GM19463 (cell line): ENCODE measurements around the gene DIRAS1.

Experiments
- ATAC-seq: cut with Tn5 transposase; IDR thresholded peaks from one replicate; pipeline ENCODE4 v1.9.1; 2021; ENCODE audit warnings: mild to moderate bottlenecking, moderate library complexity; ENCODE audit not compliant: unreplicated experiment

Gene DIRAS1

DNA sequence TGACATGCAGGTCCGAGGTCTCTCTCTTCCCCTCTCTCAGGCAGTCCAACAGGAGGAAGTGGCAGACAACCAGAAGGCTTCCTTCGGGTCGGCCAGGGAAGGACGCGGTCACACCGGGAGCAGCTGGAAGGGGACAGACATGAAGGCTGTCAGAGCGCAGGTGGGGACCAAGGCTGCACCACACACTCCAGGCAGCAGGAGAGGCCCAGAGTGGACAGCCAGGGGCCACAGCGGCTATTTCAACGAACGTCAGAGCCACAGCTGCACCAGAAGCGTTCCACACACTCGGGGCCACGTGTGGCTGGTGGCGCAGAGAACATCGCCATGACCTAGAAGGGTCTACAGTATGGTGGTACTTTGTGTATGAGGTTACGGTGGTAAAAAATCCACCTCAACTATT lies 34.6 kb upstream of the DIRAS1 start:
- ATAC-seq = no peak

DNA sequence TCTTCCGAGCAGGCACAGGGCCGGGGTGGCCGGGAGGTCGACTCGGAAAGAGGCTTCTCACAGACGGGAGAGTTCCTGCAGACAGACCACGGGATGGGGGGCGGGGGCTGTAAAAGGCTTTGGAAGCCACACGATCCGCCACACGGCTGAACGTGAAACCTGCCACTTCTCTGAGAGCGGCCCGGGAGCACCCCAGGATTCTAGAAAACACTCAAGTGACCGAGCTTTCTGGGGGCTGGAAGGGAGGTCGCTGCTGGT lies 34.2 kb upstream of the DIRAS1 start:
- no peak for ATAC-seq

DNA sequence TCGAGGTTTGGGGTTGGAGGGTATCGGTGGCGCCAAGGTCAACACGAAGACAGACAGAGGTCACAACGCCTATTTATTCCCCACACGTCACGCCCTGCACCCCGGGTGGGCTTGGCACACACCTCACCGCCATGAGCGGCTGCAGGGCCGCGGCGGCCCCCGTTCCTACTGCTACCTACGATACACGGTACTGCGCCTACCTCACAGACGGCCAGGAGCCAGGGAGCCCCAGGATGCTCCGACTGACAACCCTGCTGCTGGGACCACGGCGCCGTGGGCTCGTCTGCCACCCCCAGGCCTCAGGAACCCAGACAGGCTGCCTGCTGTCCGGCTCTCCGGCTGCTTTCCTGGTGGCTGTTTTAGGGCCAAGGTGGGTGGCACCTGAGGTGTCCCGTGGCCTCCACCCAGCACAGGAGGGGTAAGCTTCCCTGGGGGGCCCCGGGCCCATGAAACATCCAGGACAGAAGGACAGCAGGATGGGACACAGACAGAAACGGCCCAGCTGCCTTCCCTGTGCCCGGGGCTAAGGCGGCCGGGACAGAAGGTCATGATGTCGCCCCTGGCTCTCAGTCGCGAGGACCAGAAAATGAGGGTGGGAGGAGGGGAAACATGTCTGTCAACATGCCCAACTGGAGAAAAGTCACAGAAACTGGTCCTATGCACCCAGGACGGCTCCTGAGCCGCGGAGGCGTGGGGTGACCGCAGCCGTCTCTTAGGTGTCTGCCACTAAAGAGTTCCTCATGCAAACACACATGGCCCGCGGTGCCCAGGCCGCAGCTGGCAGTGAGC lies 33.7 kb upstream of the DIRAS1 start:
- ATAC-seq = no peak

DNA sequence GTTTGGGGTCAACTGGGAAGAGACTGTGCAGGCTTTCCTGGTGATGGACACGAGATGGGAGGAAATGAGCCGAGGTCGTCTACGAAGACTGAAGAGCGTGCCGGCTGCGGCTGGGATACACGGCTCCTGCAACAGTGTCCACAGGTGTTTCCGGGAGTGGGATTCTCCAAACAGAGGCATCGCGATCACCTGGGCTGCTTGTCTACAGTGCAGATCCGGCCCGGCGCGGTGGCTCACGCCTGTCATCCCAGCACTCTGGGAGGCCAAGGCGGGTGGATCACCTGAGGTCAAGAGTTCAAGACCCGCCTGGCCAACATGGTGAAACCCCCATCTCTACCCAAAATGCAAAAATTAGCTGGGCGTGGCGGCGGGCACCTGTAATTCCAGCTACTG lies 30.3 kb upstream of the DIRAS1 start:
- no peak for ATAC-seq

DNA sequence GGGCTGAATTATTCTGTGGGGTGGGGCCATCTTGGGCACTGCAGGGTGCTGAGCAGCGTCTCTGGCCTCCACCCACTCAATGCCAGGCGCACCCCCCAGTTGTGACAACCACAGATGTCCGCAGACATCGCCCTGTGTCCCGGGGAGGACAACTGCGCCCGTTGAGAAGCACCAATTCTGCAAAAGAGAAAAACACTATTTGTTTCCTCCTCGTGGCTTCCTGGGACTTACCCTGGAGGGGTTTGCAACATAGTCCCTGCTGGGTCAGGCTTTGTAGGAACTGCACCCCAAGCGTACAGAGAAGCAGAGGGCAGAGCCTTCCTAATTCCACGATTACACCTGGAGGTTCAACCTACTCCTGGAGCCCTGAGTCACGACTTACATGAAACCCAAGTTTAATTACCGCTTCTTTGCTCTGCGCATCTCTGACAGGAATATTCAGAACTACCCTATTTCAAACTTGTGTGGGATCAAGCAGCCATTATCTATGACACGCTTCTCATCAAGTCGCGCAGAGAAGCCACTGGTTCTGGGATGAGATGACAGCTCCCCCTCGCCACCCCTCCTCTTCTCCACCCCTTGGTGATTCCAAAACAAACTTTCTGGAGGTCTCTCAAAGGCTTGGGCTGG lies 29.8 kb upstream of the DIRAS1 start:
- no peak for ATAC-seq

DNA sequence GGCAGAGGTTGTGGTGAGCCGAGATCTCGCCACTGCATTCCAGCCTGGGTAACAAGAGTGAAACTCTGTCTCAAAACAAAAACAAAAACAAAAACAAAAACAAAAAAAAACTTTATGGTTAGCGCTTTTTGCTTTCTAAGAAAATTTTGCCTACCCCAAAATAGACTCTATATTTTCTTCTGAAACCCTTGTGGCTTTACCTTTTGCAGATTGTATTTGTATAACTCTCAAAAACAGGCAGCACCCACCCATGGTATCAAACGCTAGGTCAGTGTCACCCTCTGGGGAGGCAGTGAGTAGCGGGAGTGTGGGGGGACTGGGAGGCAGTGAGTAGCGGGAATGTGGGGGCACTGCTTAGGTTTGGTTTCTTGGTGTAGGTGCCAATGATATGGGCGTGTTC lies 26.2 kb upstream of the DIRAS1 start:
- ATAC-seq = no peak

DNA sequence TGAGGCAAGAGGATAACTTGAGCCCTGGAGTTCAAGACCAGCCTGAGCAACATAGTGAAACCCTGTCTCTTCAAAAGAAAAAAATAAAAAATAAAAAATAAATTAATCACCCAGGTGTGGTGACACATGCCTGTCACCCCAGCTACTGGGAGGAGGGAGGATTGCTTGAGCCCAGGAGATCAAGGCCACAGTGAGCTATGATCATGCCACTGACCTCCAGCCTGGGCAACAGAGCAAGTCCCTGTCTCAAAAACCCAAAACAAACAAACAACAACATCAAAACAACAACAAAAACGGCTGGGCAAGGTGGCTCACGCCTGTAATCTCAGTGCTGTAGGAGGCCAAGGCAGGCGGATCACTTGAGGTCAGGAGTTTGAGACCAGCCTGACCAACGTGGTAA lies 22.9 kb upstream of the DIRAS1 start:
- no peak for ATAC-seq

DNA sequence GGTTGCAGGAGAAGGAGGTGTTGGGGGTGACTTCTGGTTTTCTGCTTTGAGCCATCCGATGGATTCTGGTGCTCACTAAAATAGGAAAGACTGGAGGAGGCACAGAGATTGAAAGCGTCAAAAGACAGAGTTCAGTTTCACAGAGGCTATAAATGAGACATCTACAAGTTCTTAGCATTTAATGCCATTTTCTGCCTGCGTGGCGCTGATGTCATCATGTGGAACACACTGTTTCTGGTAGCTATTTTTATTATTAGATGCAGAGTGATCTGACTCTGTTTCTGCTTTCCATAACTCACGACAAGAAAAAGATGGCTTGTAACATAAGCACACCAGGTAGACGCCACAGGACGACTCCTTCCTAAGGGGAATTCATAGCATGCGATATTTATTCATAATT lies 21.9 kb upstream of the DIRAS1 start:
- ATAC-seq = no peak

DNA sequence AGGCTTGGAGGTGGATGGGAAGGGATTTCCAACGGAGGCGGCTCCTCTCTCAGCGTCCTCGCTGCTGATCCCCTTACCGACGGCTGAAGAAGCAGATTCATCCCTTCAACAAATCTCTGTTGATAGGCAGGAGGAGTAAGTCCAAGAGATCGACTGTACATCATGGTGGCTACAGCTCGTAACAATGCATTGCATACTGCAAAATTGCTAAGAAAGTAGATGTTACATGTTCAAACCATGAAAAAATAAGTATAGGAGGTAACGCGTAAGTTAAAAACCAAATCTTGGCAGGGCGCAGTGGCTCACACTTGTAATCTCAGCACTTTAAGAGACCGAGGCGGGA lies 19.1 kb upstream of the DIRAS1 start:
- no peak for ATAC-seq

DNA sequence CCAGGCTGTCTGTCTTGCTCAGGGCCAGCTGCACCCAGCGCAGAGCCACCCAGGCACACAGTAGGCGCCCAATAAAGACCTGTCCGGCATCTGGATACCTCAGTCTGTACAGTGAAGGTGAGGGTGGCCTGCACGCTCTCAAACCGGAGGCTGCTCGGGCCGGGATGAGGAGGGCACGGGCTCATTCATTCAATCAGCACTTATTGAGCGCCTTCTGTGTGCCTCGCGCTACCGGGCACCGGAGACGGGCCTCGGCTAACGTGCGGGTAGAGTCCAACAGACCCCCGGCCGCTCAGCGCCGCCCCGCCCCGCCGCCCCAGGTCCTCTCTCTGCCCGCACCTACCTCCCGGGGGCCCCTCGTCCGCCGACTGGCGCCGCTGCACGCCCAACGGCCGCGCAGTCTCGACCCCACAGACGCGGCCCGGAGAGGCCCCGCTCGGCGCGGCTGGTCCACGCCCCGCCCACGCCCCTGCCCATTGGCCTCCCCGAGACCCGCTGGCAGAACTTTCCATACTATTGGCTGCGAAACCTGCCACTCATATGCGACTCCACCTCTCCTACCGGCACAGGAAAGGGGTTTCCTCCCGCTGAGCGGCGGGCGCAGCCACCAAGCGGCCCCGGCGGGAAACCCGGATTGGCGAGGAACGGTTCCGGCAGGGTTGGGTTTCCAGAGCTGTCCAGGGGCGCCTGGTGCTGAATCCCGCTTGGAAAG lies 18.6 kb upstream of the DIRAS1 start, which contains the start of gene SLC39A3:
Gene SLC39A3, minus strand, starts transcription at position 416 of the 712 bp plus-strand sequence. CDS start 2,760 bp downstream, outside the sequence.
- ATAC-seq = peak; percentile 97

DNA sequence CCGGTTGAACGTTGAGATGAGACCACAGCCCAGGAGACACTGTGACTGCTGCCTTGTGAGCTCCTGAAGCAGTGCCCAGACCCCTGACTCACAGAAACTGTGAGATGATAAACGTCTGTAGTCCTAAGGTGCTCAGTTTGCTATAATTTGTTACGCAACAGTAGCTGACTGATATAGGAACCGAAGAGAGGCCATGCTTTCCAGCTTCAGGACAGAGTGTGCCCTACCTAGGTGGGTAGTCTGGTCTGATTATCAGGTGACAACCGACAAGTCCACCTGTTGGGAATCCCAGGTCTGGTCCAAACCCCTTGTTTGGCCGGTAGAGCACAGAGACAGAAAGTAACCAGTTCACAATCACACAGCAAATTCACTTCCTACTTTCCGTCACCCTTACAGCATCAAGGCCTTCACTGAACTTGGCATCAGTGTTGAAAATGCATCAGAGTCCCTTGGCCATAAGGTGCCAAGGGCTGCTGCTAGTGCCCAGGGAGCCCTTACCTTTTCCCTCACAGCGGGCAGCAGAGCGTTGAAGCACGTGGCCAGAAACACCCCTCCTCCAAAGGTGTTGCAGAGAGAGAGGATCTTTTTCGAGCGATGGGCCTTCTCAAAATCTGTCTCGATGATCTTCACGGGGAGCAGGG lies 15.5 kb upstream of the DIRAS1 start:
- ATAC-seq = no peak

DNA sequence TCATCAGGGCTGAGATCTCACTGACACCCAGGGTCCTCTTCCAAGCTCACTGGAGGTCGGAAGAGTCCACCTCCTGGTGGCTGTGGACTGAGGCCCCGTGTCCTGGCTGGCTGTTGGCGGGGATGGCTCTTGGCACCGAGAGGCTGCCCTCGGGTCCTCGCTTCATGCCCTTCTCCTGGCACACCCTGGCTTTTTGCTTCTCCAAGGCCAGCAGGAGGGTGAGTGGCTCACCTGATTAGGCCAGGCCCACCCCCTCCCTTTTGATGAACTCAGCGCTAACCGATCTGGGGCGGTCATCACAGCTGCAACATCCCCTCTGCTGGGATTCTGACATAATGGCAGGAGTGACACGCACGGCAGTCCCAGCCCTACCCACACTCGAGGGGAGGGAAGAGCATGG lies 14.2 kb upstream of the DIRAS1 start:
- ATAC-seq = no peak

DNA sequence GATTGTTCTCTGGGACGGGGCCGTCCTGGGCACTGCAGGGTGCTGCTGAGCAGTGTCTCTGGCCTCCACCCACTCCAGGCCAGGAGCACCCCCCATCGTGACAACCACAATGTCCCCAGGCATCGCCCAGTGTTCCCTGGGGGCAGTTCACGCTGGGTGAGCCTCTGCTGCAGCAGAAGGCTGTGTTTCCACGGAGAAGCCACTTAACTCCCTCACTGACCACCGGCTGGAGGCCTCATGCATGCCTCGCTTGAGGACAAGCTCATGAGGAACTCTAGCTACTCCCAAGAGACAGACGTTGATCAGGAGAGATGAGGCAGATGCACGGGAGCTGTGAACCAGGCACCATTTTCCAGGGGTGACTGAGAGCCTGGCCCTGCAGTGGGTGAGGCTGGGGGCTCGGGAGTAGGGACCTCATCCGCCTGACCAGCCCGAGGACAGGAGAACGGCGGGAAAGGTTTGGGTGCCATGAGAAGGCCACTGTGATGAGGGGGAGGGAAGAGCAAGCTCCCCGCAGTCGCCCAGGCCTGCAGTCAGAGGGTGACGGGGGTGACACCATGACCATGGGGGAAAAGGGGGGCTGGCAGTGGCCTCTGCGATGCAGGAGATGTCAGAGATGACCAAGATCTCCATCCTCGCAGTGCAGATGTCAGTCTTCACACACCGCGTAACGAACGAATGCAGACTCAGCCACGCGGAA lies 13.6 kb upstream of the DIRAS1 start:
- no peak for ATAC-seq

DNA sequence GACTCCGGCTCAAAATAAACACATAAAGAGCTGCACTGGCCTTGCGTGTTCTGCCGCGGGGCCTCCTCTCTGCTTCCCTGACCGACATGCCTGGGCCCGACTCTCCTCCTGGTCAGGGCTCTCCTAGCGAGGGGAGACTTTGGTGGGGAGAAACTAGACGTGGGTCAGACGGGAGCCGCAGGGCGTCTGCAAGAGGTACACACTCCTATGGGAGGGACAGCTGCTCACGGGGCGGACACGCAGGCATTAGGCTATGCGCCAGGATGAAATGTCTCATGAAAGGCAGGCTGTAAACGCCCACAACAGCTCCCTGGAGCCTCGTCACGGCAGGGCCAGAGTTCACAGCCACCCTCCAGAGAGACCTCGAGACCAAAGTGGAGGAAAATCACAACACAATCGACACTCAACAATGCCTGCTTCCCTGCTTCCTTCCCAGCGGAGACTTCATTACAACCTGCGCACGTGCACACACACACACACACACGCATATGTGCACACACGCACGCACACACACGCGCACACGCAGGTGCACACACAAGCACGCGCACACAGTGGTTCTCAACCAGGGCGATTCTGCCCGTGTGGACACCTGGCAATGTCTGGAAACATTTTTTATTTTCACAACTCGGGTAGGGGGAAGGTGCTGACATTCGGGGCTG lies 12.9 kb upstream of the DIRAS1 start:
- ATAC-seq = no peak

DNA sequence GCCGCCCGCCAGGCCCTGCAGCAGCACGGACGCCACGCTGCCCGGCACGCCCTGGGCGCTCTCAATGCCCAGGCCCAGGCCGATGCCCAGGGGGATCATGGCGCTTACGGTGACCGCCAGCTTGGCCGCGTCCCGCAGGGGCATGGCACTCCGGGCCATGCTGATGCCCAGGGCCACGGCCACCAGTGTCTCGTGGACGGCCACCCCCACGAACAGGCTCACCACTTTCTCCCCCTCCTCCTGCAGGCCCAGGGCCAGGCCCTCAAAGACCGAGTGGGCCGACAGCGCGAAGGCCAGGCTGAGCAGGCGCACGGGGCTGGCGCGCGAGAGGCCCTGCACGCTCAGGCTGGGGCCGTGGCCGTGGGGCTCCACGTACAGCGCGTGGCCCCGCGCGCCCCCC lies 11.7 kb upstream of the DIRAS1 start:
- ATAC-seq = no peak

DNA sequence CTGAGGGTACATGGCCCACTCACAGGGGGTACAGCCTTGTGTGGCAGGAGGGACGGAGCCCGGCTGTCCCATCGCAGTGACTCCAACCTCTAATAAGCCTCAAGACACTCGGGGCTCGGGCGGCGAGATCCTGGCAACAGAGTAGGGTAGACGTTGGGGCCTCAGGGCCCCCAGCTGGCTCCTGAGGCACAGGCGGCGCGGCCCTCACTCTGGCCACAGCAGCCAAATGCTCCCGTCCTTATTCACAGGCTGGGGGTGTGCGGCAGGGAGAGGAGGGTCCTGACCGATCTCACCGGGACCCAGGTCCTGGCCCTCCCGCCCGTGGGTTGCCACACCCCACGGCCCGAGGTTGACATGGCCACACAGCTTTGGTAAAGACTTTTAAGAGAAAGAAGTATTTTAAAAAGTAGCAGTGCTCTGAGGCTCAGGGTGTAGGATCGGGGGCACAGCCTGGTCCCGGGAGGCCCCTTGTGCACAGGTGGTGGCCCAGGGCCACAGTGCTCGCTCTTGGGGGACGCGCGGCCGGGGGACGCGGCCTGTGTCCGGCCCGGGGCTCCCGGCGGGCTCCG lies 11.1 kb upstream of the DIRAS1 start:
- ATAC-seq = no peak

DNA sequence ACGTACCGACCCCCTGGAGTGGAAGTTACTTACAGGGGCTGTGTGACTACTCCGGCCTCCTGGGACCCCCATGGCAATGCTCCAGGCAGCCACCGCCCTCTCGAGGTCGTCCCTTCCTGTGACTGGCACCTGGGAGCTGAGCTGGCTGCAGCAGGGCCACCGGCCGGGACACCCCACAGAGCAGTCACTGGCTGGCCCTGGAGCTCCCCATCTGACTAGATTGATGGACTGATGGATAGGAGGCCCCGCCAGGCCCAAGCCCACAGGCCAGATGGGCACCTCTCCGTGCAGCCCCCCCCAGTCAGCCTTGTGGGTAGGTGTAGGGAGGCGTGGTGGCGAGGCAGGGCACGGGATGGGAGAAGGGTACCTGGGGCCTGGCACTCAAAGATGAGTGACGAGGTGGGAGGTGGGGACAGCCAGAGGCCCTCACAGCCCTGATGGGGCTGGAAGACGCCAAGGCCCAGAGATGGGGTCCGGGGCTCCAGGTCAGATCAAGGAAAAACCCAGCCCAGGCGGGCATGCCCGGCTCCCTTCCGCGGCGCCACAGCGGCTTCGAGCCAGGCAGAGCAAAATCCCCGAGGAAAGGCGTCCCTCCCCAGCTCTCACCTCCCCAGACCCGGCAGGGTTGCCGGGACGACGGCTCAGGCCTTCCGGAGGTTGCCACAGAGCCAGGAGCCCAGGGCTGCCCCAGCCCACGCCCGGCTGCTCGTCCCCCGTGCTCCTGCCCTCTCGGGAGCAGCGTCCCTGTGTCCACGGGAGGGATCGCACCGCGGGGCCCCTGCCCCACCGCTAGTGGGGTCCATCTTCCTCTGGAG lies 10.2 kb upstream of the DIRAS1 start:
- ATAC-seq = no peak

DNA sequence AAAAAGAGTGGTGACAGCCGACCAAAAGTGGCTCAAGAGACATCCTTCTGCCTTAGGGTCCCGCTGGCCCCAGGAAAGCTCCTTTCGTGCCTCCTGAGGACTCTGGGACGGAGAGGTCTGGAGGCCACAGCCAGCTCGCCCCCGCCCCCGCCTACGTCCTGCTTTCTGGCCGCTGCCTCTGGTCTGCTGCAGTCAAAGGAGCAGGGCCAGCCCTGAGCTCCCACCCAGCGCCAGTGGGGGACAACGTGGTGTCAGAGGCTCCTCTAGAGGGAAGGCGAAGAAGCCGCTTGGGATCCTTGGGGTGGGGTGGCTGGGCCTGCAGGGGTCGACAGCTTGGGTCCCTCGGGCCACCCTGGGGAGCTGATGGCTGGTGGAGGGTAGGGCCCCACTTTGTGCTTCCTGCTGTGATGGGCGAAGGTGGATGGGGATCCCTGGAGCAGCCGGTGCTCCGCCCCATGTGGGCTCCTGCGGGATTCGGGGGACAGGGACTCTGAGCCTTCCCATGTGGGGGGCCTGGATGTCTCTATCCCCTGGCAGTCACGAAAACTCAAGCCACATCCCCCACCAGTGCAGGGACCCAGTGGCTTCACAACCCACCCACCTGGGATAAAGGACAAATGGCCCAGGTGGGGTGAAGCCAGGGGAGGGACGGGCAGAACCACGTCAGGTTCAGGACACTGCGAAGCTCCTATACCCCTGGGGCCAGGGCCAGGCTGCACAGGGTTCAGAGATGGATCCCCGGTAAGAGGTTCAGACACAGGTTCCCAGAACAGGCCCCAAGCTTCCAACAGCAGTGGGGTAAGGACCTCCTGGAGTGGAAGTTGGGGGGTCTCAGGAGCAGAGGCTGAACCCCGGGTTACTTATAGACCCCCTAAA lies 9.0 kb upstream of the DIRAS1 start:
- no peak for ATAC-seq
